Lung (tissue), 12 donors: Measurements from ENCODE around the gene SNAP91. TPM values are rescaled to one million over a fixed set of nuclear protein-coding genes. Genes with fewer than 3 reads are reported as not detected.

Experiments used
- ATAC-seq: fragments of 200-7000 bp; cut with Tn5 transposase; one replicate; pipeline ENCODE4 v1.9.1; 2020; ENCODE audit warnings: moderate number of reproducible peaks; ENCODE audit not compliant: insufficient read depth, low FRiP score
- DNase-seq, 3 donors: peaks; one replicate each; pipeline ENCODE4 v3.0.0-alpha.2; 2013 to 2017
- H3K27ac ChIP-seq, 2 donors: one replicate each; pipeline ENCODE4 v1.5.1; 2013; ENCODE audit warnings: mild to moderate bottlenecking in 2 of 2, moderate library complexity in 2 of 2, control low read depth in 1 of 2, inconsistent platforms in 1 of 2, low read depth in 1 of 2, low read length in 1 of 2
- H3K27me3 ChIP-seq, 3 donors: one replicate each; pipeline ENCODE4 v1.5.1; 2013; ENCODE audit warnings: low read length in 2 of 3; ENCODE audit not compliant: control insufficient read depth in 3 of 3, insufficient read depth in 3 of 3
- H3K36me3 ChIP-seq, 4 donors: one replicate each; pipeline ENCODE4 v1.5.1; 2013; ENCODE audit warnings: low read length in 4 of 4, mild to moderate bottlenecking in 1 of 4, moderate library complexity in 1 of 4; ENCODE audit not compliant: control insufficient read depth in 4 of 4, insufficient read depth in 4 of 4
- H3K4me1 ChIP-seq, 5 donors: one replicate each; pipeline ENCODE4 v1.5.1; 2013; ENCODE audit warnings: low read length in 5 of 5, mild to moderate bottlenecking in 2 of 5, moderate library complexity in 1 of 5; ENCODE audit not compliant: control insufficient read depth in 5 of 5, insufficient read depth in 5 of 5
- H3K4me3 ChIP-seq: one replicate; pipeline ENCODE4 v1.5.1; 2013; ENCODE audit warnings: mild to moderate bottlenecking, control low read depth, moderate library complexity
- H3K9ac ChIP-seq, 2 donors: one replicate each; pipeline ENCODE4 v1.5.1; 2013; ENCODE audit warnings: low read length in 2 of 2, control low read depth in 1 of 2; ENCODE audit not compliant: insufficient read depth in 1 of 2
- H3K9me3 ChIP-seq, 4 donors: one replicate each; pipeline ENCODE4 v1.5.1; 2013; ENCODE audit warnings: low read length in 3 of 4, mild to moderate bottlenecking in 1 of 4, moderate library complexity in 1 of 4; ENCODE audit not compliant: control insufficient read depth in 4 of 4, insufficient read depth in 3 of 4
- CTCF ChIP-seq: IDR thresholded peaks from 2 replicates; pipeline ENCODE4 v1.5.1; 2012; ENCODE audit warnings: mild to moderate bottlenecking; ENCODE audit errors: control extremely low read depth, extremely low read depth
- WGBS, 2 donors: extraction: QIAGEN DNeasy Blood & Tissue Kit; methylation state at CpG; one replicate each; pipeline ENCODE4 v1.1.7; 2013; 5-methylcytosine and 5-hydroxymethylcytosine counted together
- polyA plus RNA-seq, 2 donors: library from polyadenylated mRNA; stranded (reverse); fragments of 200-250 nt; gene quantifications; one replicate each; pipeline ENCODE4 v1.2.1, GENCODE V29; 2013
- total RNA-seq, 2 donors: library from RNA; depleted of rRNA in 1 of 2; stranded (reverse); fragments of >200 nt in 1 of 2; gene quantifications; one replicate each; pipeline ENCODE4 v1.2.1, GENCODE V29; 2014 to 2021
- donor health status: control.
- donor health status: control.
- donor health status: Bipolar disorder and iron deficiency.
- donor health status: healthy.
- donor health status: DM: yes; HTN: yes; CAD: no.

Gene SNAP91
- total and polyA plus RNA-seq, 4 donors, result 0.02 to 2.9 TPM; not detected in 2

- WGBS, 2 donors, result 29 to 33% methylated on average over 8 of the region's 8 CpGs
- Histone ChIP-seq H3K9ac (no peak overlapping the region), H3K36me3 (no peaks in the 10 kb centered on the region), H3K27ac (no peak overlapping the region), H3K9me3 (peaks cover 0 to 10% (median 0%) of the 10 kb centered on the region in 4 donors), H3K4me3 (no peak overlapping the region), H3K27me3 (peaks cover 17 to 44% (median 36%) of the 10 kb centered on the region in 3 donors), H3K4me1 (peaks cover 0 to 16% (median 0%) of the 10 kb centered on the region in 5 donors)
- TF ChIP-seq CTCF, result no peak
- ATAC-seq (no peak), DNase-seq (no peak)
Measured at GRCh38 chr6:83709748-83710050, 798 bp upstream of the SNAP91 start.

DNA sequence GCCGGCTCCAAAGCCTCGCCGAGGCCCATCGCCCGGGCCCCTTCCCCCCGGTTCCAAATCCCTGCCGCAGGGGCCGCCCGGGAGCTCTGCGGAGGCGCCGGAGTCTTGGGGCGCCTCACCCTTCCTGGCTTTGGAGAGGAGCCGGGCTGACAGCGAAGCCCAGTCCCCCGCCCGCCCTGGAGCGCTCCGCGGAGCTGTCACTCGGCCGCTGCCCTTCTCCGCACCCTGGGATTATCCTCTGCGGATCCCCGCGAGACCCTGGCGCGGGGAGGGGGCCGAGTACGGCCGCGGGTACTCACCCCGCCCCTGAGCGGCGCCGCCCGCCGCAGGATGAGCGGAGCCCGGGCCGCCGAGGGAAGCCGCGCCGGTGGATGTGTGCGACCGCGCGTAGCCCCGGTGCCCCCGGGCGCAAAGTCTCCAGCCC, 343 bp downstream of the SNAP91 start:
- no peak for TF ChIP-seq CTCF
- Histone ChIP-seq H3K27me3 (peaks cover 17 to 48% (median 36%) of the 10 kb centered on the region in 3 donors), H3K36me3 (no peaks in the 10 kb centered on the region), H3K9ac (no peak overlapping the region), H3K27ac (no peak overlapping the region), H3K4me3 (peak overlapping the region; percentile 30), H3K9me3 (peaks cover 0 to 10% (median 0%) of the 10 kb centered on the region in 4 donors), H3K4me1 (peaks cover 0 to 16% (median 0%) of the 10 kb centered on the region in 5 donors)
- WGBS, 2 donors, result 1% methylated on average over 24 to 52 of the region's 52 CpGs
- DNase-seq (peak; percentile 9 to 16 (median 15)), ATAC-seq (peak; percentile 27)

DNA sequence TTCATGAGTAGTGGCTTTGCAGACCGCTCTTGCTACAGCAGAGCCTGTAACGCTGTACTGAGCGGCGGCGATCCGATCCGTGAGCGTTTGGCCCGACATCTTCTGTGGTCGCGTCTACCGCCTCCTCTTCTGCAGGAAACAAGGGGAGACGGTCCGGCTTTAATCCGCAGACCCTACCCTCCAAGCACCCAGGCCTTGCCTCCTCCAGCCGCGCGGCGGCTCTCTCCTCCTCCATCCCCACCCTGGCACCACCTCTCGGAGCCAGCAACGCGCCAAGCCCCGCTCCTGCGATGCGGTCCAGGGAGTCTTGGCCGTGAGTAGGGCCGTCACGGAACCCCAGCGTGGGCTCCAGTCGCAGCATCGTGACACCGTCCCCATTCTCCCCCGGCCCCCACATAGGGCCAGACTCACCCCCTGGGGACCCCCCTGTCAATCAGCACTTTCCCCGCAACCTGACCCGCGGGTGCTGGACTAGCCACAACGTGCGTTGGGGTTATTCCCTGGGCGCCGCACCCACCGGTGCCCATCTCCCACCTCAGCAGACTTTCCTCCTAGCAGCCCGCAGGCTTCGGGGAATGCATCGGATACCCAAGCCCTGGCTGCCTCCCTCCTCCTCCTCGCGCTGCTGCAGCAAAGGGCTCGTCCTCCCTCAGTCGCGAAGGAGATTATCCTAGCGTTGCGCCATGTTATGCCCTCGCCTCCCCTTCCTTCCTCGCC, 914 bp downstream of the SNAP91 start:
- 2 to 4% methylated on average over 53 of the region's 53 CpGs for WGBS, 2 donors
- TF ChIP-seq CTCF, result no peak
- peak in 2 of 3 donors; percentile 6 to 14 for DNase-seq
- H3K27me3 ChIP-seq, result peaks cover 17 to 48% (median 36%) of the 10 kb centered on the region in 3 donors
- no peak overlapping the region for H3K9ac ChIP-seq
- H3K4me3 ChIP-seq, result no peak overlapping the region
- H3K9me3 ChIP-seq, result peaks cover 0 to 10% (median 0%) of the 10 kb centered on the region in 4 donors
- no peaks in the 10 kb centered on the region for H3K36me3 ChIP-seq
- ATAC-seq, result no peak
- peaks cover 0 to 16% (median 0%) of the 10 kb centered on the region in 5 donors for H3K4me1 ChIP-seq
- no peak overlapping the region for H3K27ac ChIP-seq
